HL-60 (cell line): ENCODE results near the gene WDR7.

Source experiments
- POLR2AphosphoS5 ChIP-seq: IDR thresholded peaks from 2 replicates; pipeline ENCODE4 v1.6.1; 2012; ENCODE audit warnings: low read depth
- TF ChIP-seq, protein P1 (sequence below): IDR thresholded peaks from one replicate; pipeline ENCODE4 v1.5.1; 2011; ENCODE audit warnings: low read length, control low read depth, inconsistent platforms; ENCODE audit not compliant: insufficient read depth

DNA sequence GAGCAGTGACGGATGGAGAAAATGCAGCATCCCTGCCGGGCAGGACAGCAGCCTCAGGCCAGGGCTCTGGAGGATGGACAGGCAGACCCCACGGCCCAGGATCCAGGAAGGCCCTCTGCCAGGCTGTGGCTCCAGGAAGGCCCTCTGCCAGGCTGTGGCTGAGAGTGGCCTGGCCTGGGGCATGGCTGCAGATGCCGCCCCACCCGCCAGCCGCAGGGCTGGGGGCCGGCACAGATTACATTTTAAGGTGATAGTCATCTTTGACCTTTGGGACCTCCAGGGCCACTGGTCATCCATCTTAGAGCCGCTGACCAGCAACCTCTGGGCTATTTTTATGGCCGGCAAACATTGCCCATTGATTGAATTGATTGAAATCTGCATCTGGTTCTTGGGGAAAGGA is 397.7 kb downstream of the WDR7 start:
- TF ChIP-seq, protein P1, sequence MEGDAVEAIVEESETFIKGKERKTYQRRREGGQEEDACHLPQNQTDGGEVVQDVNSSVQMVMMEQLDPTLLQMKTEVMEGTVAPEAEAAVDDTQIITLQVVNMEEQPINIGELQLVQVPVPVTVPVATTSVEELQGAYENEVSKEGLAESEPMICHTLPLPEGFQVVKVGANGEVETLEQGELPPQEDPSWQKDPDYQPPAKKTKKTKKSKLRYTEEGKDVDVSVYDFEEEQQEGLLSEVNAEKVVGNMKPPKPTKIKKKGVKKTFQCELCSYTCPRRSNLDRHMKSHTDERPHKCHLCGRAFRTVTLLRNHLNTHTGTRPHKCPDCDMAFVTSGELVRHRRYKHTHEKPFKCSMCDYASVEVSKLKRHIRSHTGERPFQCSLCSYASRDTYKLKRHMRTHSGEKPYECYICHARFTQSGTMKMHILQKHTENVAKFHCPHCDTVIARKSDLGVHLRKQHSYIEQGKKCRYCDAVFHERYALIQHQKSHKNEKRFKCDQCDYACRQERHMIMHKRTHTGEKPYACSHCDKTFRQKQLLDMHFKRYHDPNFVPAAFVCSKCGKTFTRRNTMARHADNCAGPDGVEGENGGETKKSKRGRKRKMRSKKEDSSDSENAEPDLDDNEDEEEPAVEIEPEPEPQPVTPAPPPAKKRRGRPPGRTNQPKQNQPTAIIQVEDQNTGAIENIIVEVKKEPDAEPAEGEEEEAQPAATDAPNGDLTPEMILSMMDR, result no peak
- no peak for TF ChIP-seq POLR2AphosphoS5
